Parathyroid adenoma (tissue), 2 donors: ENCODE data around the gene ALK.

Experiments
- H2AFZ ChIP-seq: fragments of 300-600 bp; sonication (generic); one replicate; pipeline ENCODE4 v1.7.0; 2017; ENCODE audit warnings: antibody characterized with exemption, mild to moderate bottlenecking
- H3K27ac ChIP-seq: fragments of 300-600 bp; sonication (generic); one replicate; pipeline ENCODE4 v1.7.0; 2017
- H3K27me3 ChIP-seq: fragments of 300-600 bp; sonication (generic); one replicate; pipeline ENCODE4 v1.7.0; 2017; ENCODE audit warnings: low read length; ENCODE audit not compliant: control insufficient read depth, insufficient read depth
- H3K36me3 ChIP-seq: fragments of 300-600 bp; sonication (generic); one replicate; pipeline ENCODE4 v1.7.0; 2017; ENCODE audit warnings: low read length; ENCODE audit not compliant: control insufficient read depth, insufficient read depth
- H3K4me1 ChIP-seq: fragments of 300-600 bp; sonication (generic); one replicate; pipeline ENCODE4 v1.7.0; 2017; ENCODE audit warnings: control low read depth
- H3K4me2 ChIP-seq: fragments of 300-600 bp; sonication (generic); one replicate; pipeline ENCODE4 v1.7.0; 2017; ENCODE audit warnings: low read length
- H3K4me3 ChIP-seq: fragments of 300-600 bp; sonication (generic); one replicate; pipeline ENCODE4 v1.7.0; 2017; ENCODE audit warnings: low read depth, low read length
- H3K79me2 ChIP-seq: fragments of 300-600 bp; sonication (generic); one replicate; pipeline ENCODE4 v1.7.0; 2017; ENCODE audit warnings: control low read depth
- H3K9ac ChIP-seq: fragments of 300-600 bp; sonication (generic); one replicate; pipeline ENCODE4 v1.7.0; 2017; ENCODE audit warnings: mild to moderate bottlenecking
- H3K9me3 ChIP-seq: fragments of 300-600 bp; sonication (generic); one replicate; pipeline ENCODE4 v1.7.0; 2017; ENCODE audit warnings: low read length; ENCODE audit not compliant: control insufficient read depth
- TF ChIP-seq, protein P1 (sequence below): fragments of 300-600 bp; sonication (generic); IDR thresholded peaks from one replicate; pipeline ENCODE4 v1.7.0; 2017; ENCODE audit warnings: antibody characterized with exemption, mild to moderate bottlenecking
- donor health status: primary hyperparathyroidism.

ALK gene

DNA sequence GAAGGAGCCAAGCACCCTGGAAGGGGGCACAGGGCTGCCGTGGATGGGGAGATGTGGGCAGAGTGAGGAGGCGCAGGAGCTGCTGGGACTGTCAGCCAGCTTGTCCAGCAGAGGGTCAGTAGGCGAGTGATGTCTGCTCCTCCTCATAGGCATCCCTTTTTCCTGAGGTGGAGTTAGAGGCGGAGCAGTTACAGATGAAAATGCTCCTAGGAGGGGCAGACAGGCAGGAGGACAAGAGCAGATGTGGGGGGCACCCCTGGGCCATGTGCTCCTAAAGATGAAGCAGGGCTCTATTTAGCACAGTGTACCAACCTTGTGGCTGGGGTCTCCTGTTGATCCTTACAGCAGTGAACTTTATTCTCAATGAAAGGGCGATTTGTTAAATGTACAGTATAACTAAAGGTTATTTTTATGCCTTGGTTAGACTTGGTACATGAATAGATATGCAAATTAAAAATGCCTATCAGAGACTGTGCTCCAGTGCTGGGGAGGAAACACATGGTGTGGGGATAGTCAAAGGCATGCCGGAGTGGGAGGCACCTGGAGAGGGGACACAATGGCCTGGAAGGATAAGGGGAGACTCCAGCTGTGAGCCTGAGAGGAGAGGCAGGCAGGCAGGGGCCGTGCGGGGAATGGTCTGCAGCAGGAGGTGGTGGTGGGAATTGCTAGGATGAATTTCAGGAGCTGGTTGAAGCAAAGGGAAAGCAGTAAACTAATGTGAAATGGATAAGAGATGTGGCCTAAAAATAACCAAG, 630.9 kb downstream of the ALK start:
- no peaks in the 10 kb centered on the region for H3K36me3 ChIP-seq
- no peak overlapping the region for H3K9ac ChIP-seq
- no peaks in the 10 kb centered on the region for H3K79me2 ChIP-seq
- H3K9me3 ChIP-seq, result no peaks in the 10 kb centered on the region
- no peak overlapping the region for H3K4me2 ChIP-seq
- no peak overlapping the region for H3K4me3 ChIP-seq
- no peak overlapping the region for H2AFZ ChIP-seq
- H3K4me1 ChIP-seq, result no peaks in the 10 kb centered on the region
- H3K27ac ChIP-seq, result no peak overlapping the region
- no peaks in the 10 kb centered on the region for H3K27me3 ChIP-seq
- TF ChIP-seq, protein P1, sequence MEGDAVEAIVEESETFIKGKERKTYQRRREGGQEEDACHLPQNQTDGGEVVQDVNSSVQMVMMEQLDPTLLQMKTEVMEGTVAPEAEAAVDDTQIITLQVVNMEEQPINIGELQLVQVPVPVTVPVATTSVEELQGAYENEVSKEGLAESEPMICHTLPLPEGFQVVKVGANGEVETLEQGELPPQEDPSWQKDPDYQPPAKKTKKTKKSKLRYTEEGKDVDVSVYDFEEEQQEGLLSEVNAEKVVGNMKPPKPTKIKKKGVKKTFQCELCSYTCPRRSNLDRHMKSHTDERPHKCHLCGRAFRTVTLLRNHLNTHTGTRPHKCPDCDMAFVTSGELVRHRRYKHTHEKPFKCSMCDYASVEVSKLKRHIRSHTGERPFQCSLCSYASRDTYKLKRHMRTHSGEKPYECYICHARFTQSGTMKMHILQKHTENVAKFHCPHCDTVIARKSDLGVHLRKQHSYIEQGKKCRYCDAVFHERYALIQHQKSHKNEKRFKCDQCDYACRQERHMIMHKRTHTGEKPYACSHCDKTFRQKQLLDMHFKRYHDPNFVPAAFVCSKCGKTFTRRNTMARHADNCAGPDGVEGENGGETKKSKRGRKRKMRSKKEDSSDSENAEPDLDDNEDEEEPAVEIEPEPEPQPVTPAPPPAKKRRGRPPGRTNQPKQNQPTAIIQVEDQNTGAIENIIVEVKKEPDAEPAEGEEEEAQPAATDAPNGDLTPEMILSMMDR, result no peak

DNA sequence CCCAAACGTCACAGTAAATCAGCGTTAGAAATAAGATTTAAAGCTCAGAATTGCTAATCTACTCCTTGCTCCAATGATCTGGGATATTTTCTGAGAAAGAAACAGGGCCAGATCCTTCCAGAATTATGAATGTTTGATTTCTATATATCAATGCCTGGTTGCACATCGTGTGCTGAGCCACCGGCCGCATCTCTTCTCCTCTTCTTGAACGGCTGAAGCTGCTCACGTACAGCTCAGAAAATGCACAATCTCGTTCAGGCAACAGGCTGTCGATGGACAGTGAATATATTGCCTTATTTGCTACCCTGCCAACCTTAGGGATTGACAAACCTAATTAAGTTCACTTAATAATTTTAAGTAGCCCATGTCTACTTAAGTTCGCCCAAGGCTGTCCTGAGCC, 636.7 kb downstream of the ALK start:
- Histone ChIP-seq H3K27ac (no peak overlapping the region), H3K4me3 (no peak overlapping the region), H3K4me2 (no peak overlapping the region), H3K79me2 (no peaks in the 10 kb centered on the region), H3K9ac (no peak overlapping the region), H2AFZ (no peak overlapping the region), H3K9me3 (no peaks in the 10 kb centered on the region), H3K36me3 (no peaks in the 10 kb centered on the region), H3K4me1 (no peaks in the 10 kb centered on the region), H3K27me3 (no peaks in the 10 kb centered on the region)
- TF ChIP-seq, protein P1, result no peak

DNA sequence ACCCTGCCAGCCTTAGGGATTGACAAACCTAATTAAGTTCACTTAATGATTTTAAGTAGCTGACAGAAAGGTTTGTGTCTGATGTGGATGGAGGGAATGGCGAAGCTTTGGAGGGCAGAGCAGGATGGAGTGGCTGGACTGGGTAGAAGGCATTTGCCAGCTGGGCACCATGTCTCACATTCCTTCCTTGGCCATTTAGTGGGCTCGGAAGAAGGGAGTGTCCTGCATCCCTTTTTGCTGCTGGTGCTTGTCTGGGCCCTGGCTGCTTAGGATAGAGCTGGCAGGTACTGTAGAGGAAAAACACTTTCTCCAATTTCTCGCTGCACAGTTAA, 639.5 kb downstream of the ALK start:
- no peak overlapping the region for H2AFZ ChIP-seq
- H3K36me3 ChIP-seq, result no peaks in the 10 kb centered on the region
- no peak overlapping the region for H3K27ac ChIP-seq
- H3K79me2 ChIP-seq, result no peaks in the 10 kb centered on the region
- H3K9ac ChIP-seq, result no peak overlapping the region
- no peaks in the 10 kb centered on the region for H3K4me1 ChIP-seq
- no peaks in the 10 kb centered on the region for H3K9me3 ChIP-seq
- no peak overlapping the region for H3K4me3 ChIP-seq
- H3K27me3 ChIP-seq, result no peaks in the 10 kb centered on the region
- H3K4me2 ChIP-seq, result no peak overlapping the region
- TF ChIP-seq, protein P1, result no peak

DNA sequence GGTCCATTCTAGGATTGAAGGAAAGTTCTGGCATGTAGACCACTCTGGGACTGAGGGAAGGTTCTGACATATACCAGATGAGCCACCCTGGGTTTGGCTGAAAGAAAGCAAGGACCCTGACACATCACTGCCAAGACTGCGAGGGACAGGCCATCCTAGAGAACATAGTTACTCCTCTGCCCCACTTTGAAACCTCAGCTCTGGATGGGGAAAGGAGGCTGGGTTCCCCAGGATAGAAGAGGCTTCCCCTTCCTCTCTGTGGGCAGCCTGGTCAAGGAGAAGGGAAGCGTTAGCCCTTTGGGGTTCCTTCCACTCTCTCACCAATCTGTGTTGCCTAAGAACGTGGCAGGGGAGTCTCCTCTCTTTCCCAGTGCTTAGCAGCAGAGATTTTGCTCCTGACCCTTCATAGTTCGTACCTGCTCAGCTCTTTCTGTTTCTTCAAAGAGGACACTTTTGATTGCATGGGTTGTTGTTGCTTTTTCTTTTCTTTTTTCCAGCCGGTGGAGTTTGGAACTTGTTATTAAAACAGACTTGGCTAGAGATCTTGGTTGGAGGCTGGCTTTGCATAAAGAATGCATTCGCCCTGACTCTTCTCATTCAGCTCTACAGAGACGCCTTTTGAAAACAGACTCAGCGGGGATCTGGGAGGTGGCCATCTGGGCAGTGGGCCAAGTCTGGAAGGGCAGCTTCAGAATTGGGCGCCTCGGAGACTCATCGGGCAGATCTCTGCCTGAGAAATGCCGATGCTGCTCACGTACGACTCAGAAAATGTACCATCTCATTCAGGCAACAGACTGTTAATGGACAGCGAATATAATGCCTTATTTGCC, 640.1 kb downstream of the ALK start:
- Histone ChIP-seq H3K36me3 (no peaks in the 10 kb centered on the region), H3K4me2 (no peak overlapping the region), H3K27ac (no peak overlapping the region), H3K27me3 (no peaks in the 10 kb centered on the region), H3K9me3 (no peaks in the 10 kb centered on the region), H3K79me2 (no peaks in the 10 kb centered on the region), H3K4me1 (no peaks in the 10 kb centered on the region), H2AFZ (no peak overlapping the region), H3K9ac (no peak overlapping the region), H3K4me3 (no peak overlapping the region)
- TF ChIP-seq, protein P1, result no peak
